HUES48 (cell line): Measurements from ENCODE around the gene CETP.

Experiments used
- H3K27ac ChIP-seq: one replicate; pipeline ENCODE4 v1.7.0; 2013; ENCODE audit warnings: low read depth, low read length, inconsistent platforms
- H3K27me3 ChIP-seq: 2 replicates; pipeline ENCODE4 v1.6.1; 2013; ENCODE audit warnings: mild to moderate bottlenecking, low read length; ENCODE audit not compliant: control insufficient read depth, insufficient read depth
- H3K36me3 ChIP-seq: 2 replicates; pipeline ENCODE4 v1.6.1; 2013; ENCODE audit warnings: low read length; ENCODE audit not compliant: control insufficient read depth, insufficient read depth
- H3K4me1 ChIP-seq: 2 replicates; pipeline ENCODE4 v1.6.1; 2013; ENCODE audit warnings: mild to moderate bottlenecking, low read length; ENCODE audit not compliant: control insufficient read depth, insufficient read depth
- H3K4me3 ChIP-seq: 2 replicates; pipeline ENCODE4 v1.5.1; 2013; ENCODE audit warnings: mild to moderate bottlenecking, low read depth, low read length
- H3K9ac ChIP-seq: 2 replicates; pipeline ENCODE4 v1.6.1; 2013; ENCODE audit warnings: mild to moderate bottlenecking, low read depth, low read length, moderate library complexity
- H3K9me3 ChIP-seq: 2 replicates; pipeline ENCODE4 v1.6.1; 2013; ENCODE audit warnings: low read length; ENCODE audit not compliant: control insufficient read depth, insufficient read depth

CETP gene

GRCh38 chr16:56961851-56962281 is at the start of gene CETP:
CETP (plus strand) TSS chr16:56961950; CDS start chr16:56961980, 30 bp downstream.
- H3K9me3 ChIP-seq, result no peaks in the 10 kb centered on the region
- H3K4me3 ChIP-seq, result no peak within 1 kb of the TSS
- no peak within 1 kb of the TSS for H3K9ac ChIP-seq
- no peaks in the 10 kb centered on the region for H3K36me3 ChIP-seq
- no peaks in the 10 kb centered on the region for H3K27me3 ChIP-seq
- no peak within 1 kb of the TSS for H3K27ac ChIP-seq
- 0 out of 2 replicates have a peak, but pooled peaks cover 2% of the 10 kb centered on the region for H3K4me1 ChIP-seq

GRCh38 chr16:56912746-56913708 is 48.7 kb upstream of the CETP start:
- H3K27me3 ChIP-seq, result no peaks in the 10 kb centered on the region
- H3K9me3 ChIP-seq, result no peaks in the 10 kb centered on the region
- no peaks in the 10 kb centered on the region for H3K36me3 ChIP-seq
- H3K27ac ChIP-seq, result no peak overlapping the region
- H3K4me3 ChIP-seq, result no peak overlapping the region
- peaks cover 8% of the 10 kb centered on the region; the same call in 1 of the 2 replicates for H3K4me1 ChIP-seq
- no peak overlapping the region for H3K9ac ChIP-seq

GRCh38 chr16:56914896-56915295 is 46.9 kb upstream of the CETP start:
- H3K27me3 ChIP-seq, result no peaks in the 10 kb centered on the region
- H3K36me3 ChIP-seq, result no peaks in the 10 kb centered on the region
- H3K27ac ChIP-seq, result no peak overlapping the region
- no peak overlapping the region for H3K4me3 ChIP-seq
- H3K4me1 ChIP-seq, result peaks cover 8% of the 10 kb centered on the region; the same call in 1 of the 2 replicates
- no peak overlapping the region for H3K9ac ChIP-seq
- no peaks in the 10 kb centered on the region for H3K9me3 ChIP-seq

- Histone ChIP-seq H3K4me3 (no peak overlapping the region), H3K4me1 (peaks cover 8% of the 10 kb centered on the region; the same call in 1 of the 2 replicates), H3K36me3 (no peaks in the 10 kb centered on the region), H3K9me3 (no peaks in the 10 kb centered on the region), H3K27me3 (no peaks in the 10 kb centered on the region), H3K9ac (no peak overlapping the region), H3K27ac (no peak overlapping the region)
Measured at GRCh38 chr16:56915336-56916119, 46.2 kb upstream of the CETP start.

GRCh38 chr16:56916571-56917403 is 45.0 kb upstream of the CETP start:
- no peak overlapping the region for H3K9ac ChIP-seq
- no peaks in the 10 kb centered on the region for H3K36me3 ChIP-seq
- H3K9me3 ChIP-seq, result no peaks in the 10 kb centered on the region
- no peak overlapping the region for H3K27ac ChIP-seq
- H3K27me3 ChIP-seq, result no peaks in the 10 kb centered on the region
- peaks cover 4% of the 10 kb centered on the region; the same call in 1 of the 2 replicates for H3K4me1 ChIP-seq
- no peak overlapping the region for H3K4me3 ChIP-seq

- Histone ChIP-seq H3K9ac (no peak overlapping the region), H3K4me3 (no peak overlapping the region), H3K27me3 (no peaks in the 10 kb centered on the region), H3K9me3 (no peaks in the 10 kb centered on the region), H3K27ac (no peak overlapping the region), H3K4me1 (no peaks in the 10 kb centered on the region), H3K36me3 (no peaks in the 10 kb centered on the region)
Measured at GRCh38 chr16:56918467-56919012, 43.2 kb upstream of the CETP start.

- H3K9ac ChIP-seq, result no peak overlapping the region
- no peak overlapping the region for H3K27ac ChIP-seq
- H3K4me1 ChIP-seq, result no peaks in the 10 kb centered on the region
Measured at GRCh38 chr16:56919099-56919800, 42.5 kb upstream of the CETP start.

GRCh38 chr16:56921571-56921970 is 40.2 kb upstream of the CETP start:
- Histone ChIP-seq H3K4me3 (no peak overlapping the region), H3K36me3 (no peaks in the 10 kb centered on the region), H3K4me1 (no peaks in the 10 kb centered on the region), H3K27me3 (no peaks in the 10 kb centered on the region), H3K27ac (no peak overlapping the region), H3K9ac (no peak overlapping the region), H3K9me3 (no peaks in the 10 kb centered on the region)

More at GRCh38 chr16:56919099-56919800, 42.5 kb upstream of the CETP start:
- Histone ChIP-seq H3K27me3 (no peaks in the 10 kb centered on the region), H3K4me3 (no peak overlapping the region), H3K9me3 (no peaks in the 10 kb centered on the region), H3K36me3 (no peaks in the 10 kb centered on the region)

- Histone ChIP-seq H3K4me3 (no peak overlapping the region), H3K27ac (no peak overlapping the region), H3K27me3 (no peaks in the 10 kb centered on the region), H3K4me1 (no peaks in the 10 kb centered on the region), H3K36me3 (no peaks in the 10 kb centered on the region), H3K9me3 (no peaks in the 10 kb centered on the region), H3K9ac (no peak overlapping the region)
Measured at GRCh38 chr16:56923481-56924091, 38.2 kb upstream of the CETP start.
